Neural cell (in vitro differentiated cells): ENCODE measurements around the gene CCDC172. TPM values are rescaled to one million over a fixed set of nuclear protein-coding genes. Genes with fewer than 3 reads are reported as not detected.
A peak's percentile ranks its signal among the peaks of the same experiment; 100 is the strongest.

Experiments used
- H2AFZ ChIP-seq: fragments of 200-600, 300-800 bp; sonication (generic), shearing (Covaris generic); 2 replicates; pipeline ENCODE4 v1.6.0; 2014; ENCODE audit warnings: low read depth, mild to moderate bottlenecking, antibody characterized with exemption, low read length, moderate library complexity
- H3F3A ChIP-seq: fragments of 200-600 bp; shearing (Covaris generic); 2 replicates; pipeline ENCODE4 v1.6.1; 2016; ENCODE audit warnings: mild to moderate bottlenecking, moderate library complexity, mixed read lengths, antibody characterized with exemption, low read length; ENCODE audit not compliant: insufficient read depth, poor library complexity, severe bottlenecking
- H3K27ac ChIP-seq: fragments of 200-600, 300-800 bp; sonication (generic), shearing (Covaris generic); 2 replicates; pipeline ENCODE4 v1.5.1; 2014; ENCODE audit warnings: mild to moderate bottlenecking, low read length, moderate library complexity
- H3K27me3 ChIP-seq: fragments of 300-800, 200-600 bp; sonication (generic), shearing (Covaris generic); 2 replicates; pipeline ENCODE4 v1.6.0; 2014; ENCODE audit warnings: mild to moderate bottlenecking, low read depth, low read length, moderate library complexity; ENCODE audit not compliant: insufficient read depth
- H3K36me3 ChIP-seq: fragments of 300-800, 200-600 bp; sonication (generic), shearing (Covaris generic); 2 replicates; pipeline ENCODE4 v1.5.1; 2014; ENCODE audit warnings: mild to moderate bottlenecking, antibody characterized with exemption, low read length, moderate library complexity; ENCODE audit not compliant: insufficient read depth
- H3K4me2 ChIP-seq: fragments of 300-800, 200-600 bp; sonication (generic), shearing (Covaris generic); 2 replicates; pipeline ENCODE4 v1.6.0; 2014; ENCODE audit warnings: mild to moderate bottlenecking, low read length
- H3K4me3 ChIP-seq: fragments of 300-800, 200-600 bp; sonication (generic), shearing (Covaris generic); 2 replicates; pipeline ENCODE4 v1.5.1; 2014; ENCODE audit warnings: mild to moderate bottlenecking, low read length, moderate library complexity
- H3K79me2 ChIP-seq: fragments of 200-600 bp; shearing (Covaris generic); replicated peaks from 2 replicates; pipeline ENCODE4 v1.6.0; 2014; ENCODE audit warnings: mild to moderate bottlenecking, low read length, moderate library complexity; ENCODE audit not compliant: insufficient read depth
- H3K9ac ChIP-seq: fragments of 300-800, 200-600 bp; sonication (generic), shearing (Covaris generic); 2 replicates; pipeline ENCODE4 v1.6.1; 2016; ENCODE audit warnings: mild to moderate bottlenecking, low read length, mixed read lengths
- H3K9me2 ChIP-seq: fragments of 200-600 bp; shearing (Covaris generic); 2 replicates; pipeline ENCODE4 v1.6.1; 2016; ENCODE audit warnings: mild to moderate bottlenecking, low read length, mixed read lengths; ENCODE audit not compliant: insufficient read depth
- H3K9me3 ChIP-seq: fragments of 200-600, 300-800 bp; sonication (generic), shearing (Covaris generic); 2 replicates; pipeline ENCODE4 v1.6.1; 2016; ENCODE audit warnings: mild to moderate bottlenecking, mixed run types, low read length, moderate library complexity, mixed read lengths
- H4K20me1 ChIP-seq: fragments of 200-600 bp; shearing (Covaris generic); 2 replicates; pipeline ENCODE4 v1.6.1; 2016; ENCODE audit warnings: mild to moderate bottlenecking, mixed run types; ENCODE audit not compliant: insufficient read depth
- POLR2AphosphoS5 ChIP-seq: IDR thresholded peaks from 2 replicates; pipeline ENCODE4 v1.6.1; 2012
- RAD21 ChIP-seq: fragments of 450-650 bp; conservative IDR thresholded peaks from 2 replicates; pipeline ENCODE4 v1.6.1; 2014; ENCODE audit warnings: antibody characterized with exemption, mild to moderate bottlenecking, moderate library complexity
- SMC3 ChIP-seq: fragments of 450-650 bp; conservative IDR thresholded peaks from 2 replicates; pipeline ENCODE4 v1.6.1; 2014; ENCODE audit warnings: antibody characterized with exemption, mild to moderate bottlenecking, moderate library complexity; ENCODE audit not compliant: poor library complexity
- TAF1 ChIP-seq: IDR thresholded peaks from 2 replicates; pipeline ENCODE4 v1.6.1; 2012; ENCODE audit warnings: low read depth
- polyA plus RNA-seq: library from polyadenylated mRNA; depleted of rRNA; stranded (reverse); fragments of >200 nt; gene quantifications from 2 replicates; pipeline ENCODE4 v1.2.3, GENCODE V29; 2014
- TF ChIP-seq, protein P1 (sequence below): fragments of 450-650 bp; IDR thresholded peaks from 2 replicates; pipeline ENCODE4 v1.5.1; 2014; ENCODE audit warnings: antibody characterized with exemption, mild to moderate bottlenecking, moderate library complexity; ENCODE audit not compliant: poor library complexity, severe bottlenecking
- TF ChIP-seq, protein P2 (sequence below): IDR thresholded peaks from 2 replicates; pipeline ENCODE4 v1.6.1; 2012; ENCODE audit warnings: borderline replicate concordance

CCDC172 gene
- polyA plus RNA-seq, 1 donor from 2014 or later = not detected

DNA sequence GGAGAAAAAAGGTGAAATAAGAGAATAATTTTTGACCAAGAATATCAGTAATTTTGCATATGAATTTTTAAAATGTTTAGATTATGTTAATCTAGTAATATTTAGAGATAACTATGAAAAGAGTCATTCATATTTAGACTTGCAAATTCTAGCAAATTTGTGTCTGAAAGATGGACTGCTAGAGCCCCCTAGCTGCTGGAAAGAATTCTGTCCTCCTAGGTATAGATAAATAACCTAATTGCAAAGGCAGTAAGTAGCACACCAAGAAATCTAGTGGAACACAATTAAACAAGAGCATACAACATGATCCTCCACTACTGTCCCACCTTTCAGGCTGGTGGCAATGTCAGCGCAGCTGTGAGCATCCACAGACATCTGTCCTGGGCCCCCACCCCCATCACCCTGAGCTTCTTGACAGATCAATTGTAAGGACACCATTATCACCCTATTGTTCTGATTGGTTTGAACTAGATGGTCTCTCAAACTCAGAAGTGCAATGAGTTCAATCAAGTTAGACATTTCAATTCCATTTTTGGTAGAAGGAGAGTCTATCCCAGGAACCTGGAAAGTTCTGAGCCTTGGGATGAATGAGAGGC is 36.2 kb upstream of the CCDC172 start:
- H2AFZ ChIP-seq = no peak overlapping the region
- no peaks in the 10 kb centered on the region for H3K79me2 ChIP-seq

DNA sequence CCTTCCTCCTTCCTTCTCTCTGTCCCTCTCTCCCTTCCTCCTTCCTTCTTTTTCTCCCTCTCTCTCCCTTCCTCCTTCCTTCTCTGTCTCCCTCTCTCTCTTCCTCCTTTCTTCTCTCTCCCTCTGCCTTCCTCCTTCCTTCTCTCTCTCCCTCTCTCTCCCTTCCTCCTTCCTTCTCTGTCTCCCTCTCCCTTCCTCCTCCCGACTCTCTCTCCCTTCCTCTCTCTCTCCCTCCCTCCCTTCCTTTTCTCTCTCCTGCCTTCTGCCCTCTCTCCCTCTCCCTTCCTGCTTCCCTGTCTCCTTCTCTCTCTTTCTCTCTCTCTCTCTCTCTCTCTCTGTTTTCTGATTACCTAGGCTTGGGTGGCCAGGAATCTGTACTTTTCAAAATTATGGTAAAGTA is 34.6 kb upstream of the CCDC172 start:
- TF ChIP-seq TAF1 = no peak
- no peak overlapping the region for H3K4me2 ChIP-seq
- no peaks in the 10 kb centered on the region for H3F3A ChIP-seq
- H3K27ac ChIP-seq = no peak overlapping the region
- H3K9me3 ChIP-seq = no peaks in the 10 kb centered on the region
- H3K9me2 ChIP-seq = no peaks in the 10 kb centered on the region
- no peak overlapping the region for H3K4me3 ChIP-seq
- H4K20me1 ChIP-seq = no peaks in the 10 kb centered on the region
- H2AFZ ChIP-seq = no peak overlapping the region
- no peak overlapping the region for H3K9ac ChIP-seq
- no peaks in the 10 kb centered on the region for H3K27me3 ChIP-seq
- H3K36me3 ChIP-seq = no peaks in the 10 kb centered on the region
- no peaks in the 10 kb centered on the region for H3K79me2 ChIP-seq

More for the DNA sequence above, 36.2 kb upstream of the CCDC172 start:
- H3K9ac ChIP-seq = no peak overlapping the region
- no peaks in the 10 kb centered on the region for H3K27me3 ChIP-seq
- H3K4me3 ChIP-seq = no peak overlapping the region
- TF ChIP-seq, protein P1, sequence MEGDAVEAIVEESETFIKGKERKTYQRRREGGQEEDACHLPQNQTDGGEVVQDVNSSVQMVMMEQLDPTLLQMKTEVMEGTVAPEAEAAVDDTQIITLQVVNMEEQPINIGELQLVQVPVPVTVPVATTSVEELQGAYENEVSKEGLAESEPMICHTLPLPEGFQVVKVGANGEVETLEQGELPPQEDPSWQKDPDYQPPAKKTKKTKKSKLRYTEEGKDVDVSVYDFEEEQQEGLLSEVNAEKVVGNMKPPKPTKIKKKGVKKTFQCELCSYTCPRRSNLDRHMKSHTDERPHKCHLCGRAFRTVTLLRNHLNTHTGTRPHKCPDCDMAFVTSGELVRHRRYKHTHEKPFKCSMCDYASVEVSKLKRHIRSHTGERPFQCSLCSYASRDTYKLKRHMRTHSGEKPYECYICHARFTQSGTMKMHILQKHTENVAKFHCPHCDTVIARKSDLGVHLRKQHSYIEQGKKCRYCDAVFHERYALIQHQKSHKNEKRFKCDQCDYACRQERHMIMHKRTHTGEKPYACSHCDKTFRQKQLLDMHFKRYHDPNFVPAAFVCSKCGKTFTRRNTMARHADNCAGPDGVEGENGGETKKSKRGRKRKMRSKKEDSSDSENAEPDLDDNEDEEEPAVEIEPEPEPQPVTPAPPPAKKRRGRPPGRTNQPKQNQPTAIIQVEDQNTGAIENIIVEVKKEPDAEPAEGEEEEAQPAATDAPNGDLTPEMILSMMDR = peak; percentile 86
- TF ChIP-seq POLR2AphosphoS5 (no peak), RAD21 (peak; percentile 90), SMC3 (peak; percentile 90)
- H3F3A ChIP-seq = no peaks in the 10 kb centered on the region
- no peaks in the 10 kb centered on the region for H3K9me3 ChIP-seq
- H3K27ac ChIP-seq = no peak overlapping the region
- no peaks in the 10 kb centered on the region for H4K20me1 ChIP-seq
- no peaks in the 10 kb centered on the region for H3K9me2 ChIP-seq
- H3K36me3 ChIP-seq = no peaks in the 10 kb centered on the region
- no peak overlapping the region for H3K4me2 ChIP-seq

DNA sequence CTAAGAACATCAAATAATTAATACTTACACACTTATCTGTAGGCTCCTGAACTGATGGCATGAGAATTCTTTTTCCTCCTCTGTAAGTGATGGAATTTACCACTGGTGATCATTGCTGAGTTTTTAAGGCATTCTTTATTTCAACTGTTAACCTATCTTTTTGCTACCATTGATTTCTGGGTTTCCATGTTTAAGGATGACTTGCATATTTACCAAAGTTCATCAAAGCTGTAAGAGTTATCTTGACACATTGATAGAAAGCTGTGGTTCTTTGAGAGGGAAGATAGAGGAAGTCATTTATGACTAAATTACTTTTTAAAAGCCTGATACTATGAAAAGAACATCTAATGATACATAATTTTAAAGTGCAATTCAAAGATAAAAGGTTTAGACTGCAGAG is 31.8 kb upstream of the CCDC172 start:
- no peaks in the 10 kb centered on the region for H3K9me3 ChIP-seq
- no peak overlapping the region for H3K27ac ChIP-seq
- H3F3A ChIP-seq = no peaks in the 10 kb centered on the region
- no peak overlapping the region for H3K4me3 ChIP-seq
- no peaks in the 10 kb centered on the region for H3K79me2 ChIP-seq
- no peak overlapping the region for H3K9ac ChIP-seq
- H3K4me2 ChIP-seq = no peak overlapping the region
- H4K20me1 ChIP-seq = no peaks in the 10 kb centered on the region
- no peak overlapping the region for H2AFZ ChIP-seq
- no peaks in the 10 kb centered on the region for H3K9me2 ChIP-seq
- no peaks in the 10 kb centered on the region for H3K36me3 ChIP-seq
- TF ChIP-seq, protein P1 = no peak
- no peak for TF ChIP-seq TAF1
- TF ChIP-seq, protein P2, sequence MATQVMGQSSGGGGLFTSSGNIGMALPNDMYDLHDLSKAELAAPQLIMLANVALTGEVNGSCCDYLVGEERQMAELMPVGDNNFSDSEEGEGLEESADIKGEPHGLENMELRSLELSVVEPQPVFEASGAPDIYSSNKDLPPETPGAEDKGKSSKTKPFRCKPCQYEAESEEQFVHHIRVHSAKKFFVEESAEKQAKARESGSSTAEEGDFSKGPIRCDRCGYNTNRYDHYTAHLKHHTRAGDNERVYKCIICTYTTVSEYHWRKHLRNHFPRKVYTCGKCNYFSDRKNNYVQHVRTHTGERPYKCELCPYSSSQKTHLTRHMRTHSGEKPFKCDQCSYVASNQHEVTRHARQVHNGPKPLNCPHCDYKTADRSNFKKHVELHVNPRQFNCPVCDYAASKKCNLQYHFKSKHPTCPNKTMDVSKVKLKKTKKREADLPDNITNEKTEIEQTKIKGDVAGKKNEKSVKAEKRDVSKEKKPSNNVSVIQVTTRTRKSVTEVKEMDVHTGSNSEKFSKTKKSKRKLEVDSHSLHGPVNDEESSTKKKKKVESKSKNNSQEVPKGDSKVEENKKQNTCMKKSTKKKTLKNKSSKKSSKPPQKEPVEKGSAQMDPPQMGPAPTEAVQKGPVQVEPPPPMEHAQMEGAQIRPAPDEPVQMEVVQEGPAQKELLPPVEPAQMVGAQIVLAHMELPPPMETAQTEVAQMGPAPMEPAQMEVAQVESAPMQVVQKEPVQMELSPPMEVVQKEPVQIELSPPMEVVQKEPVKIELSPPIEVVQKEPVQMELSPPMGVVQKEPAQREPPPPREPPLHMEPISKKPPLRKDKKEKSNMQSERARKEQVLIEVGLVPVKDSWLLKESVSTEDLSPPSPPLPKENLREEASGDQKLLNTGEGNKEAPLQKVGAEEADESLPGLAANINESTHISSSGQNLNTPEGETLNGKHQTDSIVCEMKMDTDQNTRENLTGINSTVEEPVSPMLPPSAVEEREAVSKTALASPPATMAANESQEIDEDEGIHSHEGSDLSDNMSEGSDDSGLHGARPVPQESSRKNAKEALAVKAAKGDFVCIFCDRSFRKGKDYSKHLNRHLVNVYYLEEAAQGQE = no peak
- no peaks in the 10 kb centered on the region for H3K27me3 ChIP-seq
